Mesothelial cell of epicardium (in vitro differentiated cells): ENCODE results near the gene HMGB4. TPM values are rescaled to one million over a fixed set of nuclear protein-coding genes. Genes with fewer than 3 reads are reported as not detected.

Experiments used
- DNase-seq, 2 experiments: peaks; one replicate each; pipeline ENCODE4 v3.0.0; 2021; ENCODE audit warnings: low spot score in 2 of 2; ENCODE audit not compliant: unreplicated experiment in 2 of 2
- H3K27ac Mint-ChIP-seq: 2 replicates; pipeline ENCODE4 v1.8.0; 2021; ENCODE audit warnings: mixed read lengths
- H3K27me3 Mint-ChIP-seq: 2 replicates; pipeline ENCODE4 v1.8.0; 2021; ENCODE audit warnings: low read depth, mixed read lengths
- H3K36me3 Mint-ChIP-seq: 2 replicates; pipeline ENCODE4 v1.8.0; 2021; ENCODE audit warnings: mixed read lengths
- H3K4me1 Mint-ChIP-seq: 2 replicates; pipeline ENCODE4 v1.8.0; 2021; ENCODE audit warnings: mixed read lengths
- H3K4me3 Mint-ChIP-seq: 2 replicates; pipeline ENCODE4 v1.8.0; 2021; ENCODE audit warnings: mild to moderate bottlenecking, moderate library complexity, mixed read lengths
- H3K9me3 Mint-ChIP-seq: 2 replicates; pipeline ENCODE4 v1.8.0; 2021; ENCODE audit warnings: mixed read lengths
- CTCF ChIP-seq: fragments of 200-600 bp; sonication (generic); IDR thresholded peaks from one replicate; pipeline ENCODE4 v1.5.0; 2021; ENCODE audit warnings: antibody characterized with exemption; ENCODE audit not compliant: unreplicated experiment
- total RNA-seq: library from RNA; stranded (reverse); gene quantifications from 3 replicates; pipeline ENCODE4 v1.2.1, GENCODE V29; 2021

Gene HMGB4
- total RNA-seq, 1 donor from 2014 or later = not detected

GRCh38 chr1:33895976-33896375 is 32.1 kb downstream of the HMGB4 start:
- Mint-ChIP-seq H3K4me1 (no peaks in the 10 kb centered on the region), H3K9me3 (no peaks in the 10 kb centered on the region), H3K4me3 (no peak overlapping the region), H3K36me3 (no peaks in the 10 kb centered on the region), H3K27me3 (peaks cover 21% of the 10 kb centered on the region), H3K27ac (no peak overlapping the region)
- TF ChIP-seq CTCF = no peak
- no peak for DNase-seq

- Mint-ChIP-seq H3K4me3 (no peak overlapping the region), H3K27me3 (peaks cover 30% of the 10 kb centered on the region), H3K27ac (no peak overlapping the region), H3K9me3 (no peaks in the 10 kb centered on the region), H3K4me1 (no peaks in the 10 kb centered on the region), H3K36me3 (no peaks in the 10 kb centered on the region)
- TF ChIP-seq CTCF = no peak
- DNase-seq = no peak
Observed at GRCh38 chr1:33897092-33897725, 33.3 kb downstream of the HMGB4 start.

GRCh38 chr1:33898406-33898805 is 34.5 kb downstream of the HMGB4 start:
- Mint-ChIP-seq H3K27ac (no peak overlapping the region), H3K9me3 (no peaks in the 10 kb centered on the region), H3K36me3 (no peaks in the 10 kb centered on the region), H3K4me1 (no peaks in the 10 kb centered on the region), H3K4me3 (no peak overlapping the region), H3K27me3 (peaks cover 40% of the 10 kb centered on the region)
- DNase-seq = no peak
- TF ChIP-seq CTCF = no peak

- no peaks in the 10 kb centered on the region for H3K4me1 Mint-ChIP-seq
- DNase-seq = no peak
- no peaks in the 10 kb centered on the region for H3K9me3 Mint-ChIP-seq
- no peaks in the 10 kb centered on the region for H3K36me3 Mint-ChIP-seq
- H3K4me3 Mint-ChIP-seq = no peak overlapping the region
- no peak overlapping the region for H3K27ac Mint-ChIP-seq
- H3K27me3 Mint-ChIP-seq = peaks cover 45% of the 10 kb centered on the region
- no peak for TF ChIP-seq CTCF
Observed at GRCh38 chr1:33898881-33899280, 35.0 kb downstream of the HMGB4 start.

GRCh38 chr1:33899746-33900145 is 35.9 kb downstream of the HMGB4 start:
- no peaks in the 10 kb centered on the region for H3K9me3 Mint-ChIP-seq
- TF ChIP-seq CTCF = no peak
- H3K4me3 Mint-ChIP-seq = no peak overlapping the region
- H3K27me3 Mint-ChIP-seq = peaks cover 45% of the 10 kb centered on the region
- H3K4me1 Mint-ChIP-seq = no peaks in the 10 kb centered on the region
- no peak for DNase-seq
- no peaks in the 10 kb centered on the region for H3K36me3 Mint-ChIP-seq
- no peak overlapping the region for H3K27ac Mint-ChIP-seq
